Astrocyte (in vitro differentiated cells and primary cell): Measurements from ENCODE around the gene ACTG1. TPM values are rescaled to one million over a fixed set of nuclear protein-coding genes. Genes with fewer than 3 reads are reported as not detected.

ENCODE experiments used
- DNase-seq: peaks from one replicate; pipeline ENCODE4 v3.0.0-alpha.2; 2010; ENCODE audit warnings: low read depth
- FAIRE-seq: peaks from 2 replicates; lab custom pipeline; 2011; peaks lifted over from hg19 to GRCh38; lab: Jason Lieb, UNC
- H2AFZ ChIP-seq: 2 replicates; pipeline ENCODE4 v1.6.0; 2012; ENCODE audit warnings: low read depth, low read length, inconsistent platforms
- H3K27ac ChIP-seq: 2 replicates; pipeline ENCODE4 v1.5.1; 2011; ENCODE audit warnings: low read depth, low read length, inconsistent platforms
- H3K27me3 ChIP-seq: 2 replicates; pipeline ENCODE4 v1.6.0; 2011; ENCODE audit warnings: low read length, inconsistent platforms; ENCODE audit not compliant: insufficient read depth
- H3K36me3 ChIP-seq: 2 replicates; pipeline ENCODE4 v1.5.1; 2011; ENCODE audit warnings: low read length, inconsistent platforms; ENCODE audit not compliant: insufficient read depth
- H3K4me1 ChIP-seq: 2 replicates; pipeline ENCODE4 v1.5.1; 2011; ENCODE audit warnings: low read length, inconsistent platforms; ENCODE audit not compliant: insufficient read depth
- H3K4me2 ChIP-seq: 2 replicates; pipeline ENCODE4 v1.6.0; 2012; ENCODE audit warnings: low read length, inconsistent platforms
- H3K4me3 ChIP-seq: 2 replicates; pipeline ENCODE4 v1.5.1; 2011; ENCODE audit warnings: low read depth, mild to moderate bottlenecking, low read length, inconsistent platforms; ENCODE audit not compliant: insufficient read depth
- H3K79me2 ChIP-seq: 2 replicates; pipeline ENCODE4 v1.6.0; 2012; ENCODE audit warnings: mild to moderate bottlenecking, low read length, inconsistent platforms; ENCODE audit not compliant: insufficient read depth
- H3K9ac ChIP-seq: 2 replicates; pipeline ENCODE4 v1.6.0; 2012; ENCODE audit warnings: mild to moderate bottlenecking, low read length, inconsistent platforms
- H3K9me3 ChIP-seq: 2 replicates; pipeline ENCODE4 v1.5.1; 2012; ENCODE audit warnings: low read depth, mild to moderate bottlenecking, low read length, inconsistent platforms; ENCODE audit not compliant: insufficient read depth
- H4K20me1 ChIP-seq: 2 replicates; pipeline ENCODE4 v1.6.0; 2012; ENCODE audit warnings: low read length, inconsistent platforms; ENCODE audit not compliant: insufficient read depth
- H3K27ac Mint-ChIP-seq: one replicate; pipeline ENCODE4 v1.8.0; 2021; ENCODE audit warnings: mild to moderate bottlenecking, mixed read lengths; ENCODE audit not compliant: unreplicated experiment
- H3K27me3 Mint-ChIP-seq: one replicate; pipeline ENCODE4 v1.8.0; 2021; ENCODE audit warnings: low read depth, mixed read lengths; ENCODE audit not compliant: unreplicated experiment
- H3K36me3 Mint-ChIP-seq: one replicate; pipeline ENCODE4 v1.8.0; 2021; ENCODE audit warnings: low read depth, mixed read lengths; ENCODE audit not compliant: unreplicated experiment
- H3K4me1 Mint-ChIP-seq: one replicate; pipeline ENCODE4 v1.8.0; 2021; ENCODE audit warnings: low read depth, mixed read lengths; ENCODE audit not compliant: unreplicated experiment
- H3K4me3 Mint-ChIP-seq: one replicate; pipeline ENCODE4 v1.8.0; 2021; ENCODE audit warnings: mild to moderate bottlenecking, moderate library complexity, mixed read lengths; ENCODE audit not compliant: unreplicated experiment
- H3K9me3 Mint-ChIP-seq: one replicate; pipeline ENCODE4 v1.8.0; 2021; ENCODE audit warnings: mild to moderate bottlenecking, mixed read lengths; ENCODE audit not compliant: unreplicated experiment
- CTCF ChIP-seq: IDR thresholded peaks from 2 replicates; pipeline ENCODE4 v1.5.1; 2011; ENCODE audit warnings: low read depth, mild to moderate bottlenecking, inconsistent platforms, low read length, moderate library complexity; ENCODE audit not compliant: insufficient read depth
- EZH2 ChIP-seq: IDR thresholded peaks from 2 replicates; pipeline ENCODE4 v1.6.1; 2012; ENCODE audit warnings: mild to moderate bottlenecking, low read length, inconsistent platforms; ENCODE audit not compliant: insufficient read depth
- total RNA-seq: library from RNA; stranded (reverse); gene quantifications from 2 replicates; pipeline ENCODE4 v1.2.1, GENCODE V29; 2021

The ACTG1 gene
- total RNA-seq, 1 donor from 2014 or later: 7,369 TPM

GRCh38 chr17:81552244-81553017 is 39.8 kb upstream of the ACTG1 start, which contains the start of gene FAAP100:
Gene FAAP100 (minus strand): TSS chr17:81552353. CDS start chr17:81552330, 23 bp downstream.
- Histone ChIP-seq H4K20me1 (peaks cover 55% of the 10 kb centered on the region), H3K27ac (peak within 1 kb of the TSS; percentile 69), H3K27me3 (no peaks in the 10 kb centered on the region), H3K4me3 (peak within 1 kb of the TSS; percentile 81), H3K4me1 (peaks cover 48% of the 10 kb centered on the region), H3K4me2 (peak within 1 kb of the TSS; percentile 98), H3K36me3 (peaks cover 10% of the 10 kb centered on the region), H2AFZ (peak within 1 kb of the TSS; percentile 67), H3K79me2 (peaks cover 59% of the 10 kb centered on the region), H3K9ac (peak within 1 kb of the TSS; percentile 89), H3K9me3 (no peaks in the 10 kb centered on the region)
- H3K9me3 Mint-ChIP-seq: no peaks in the 10 kb centered on the region
- H3K4me1 Mint-ChIP-seq: peaks cover 45% of the 10 kb centered on the region
- FAIRE-seq (no peak), DNase-seq (peak; percentile 56)
- peak within 1 kb of the TSS; percentile 94 for H3K27ac Mint-ChIP-seq
- H3K4me3 Mint-ChIP-seq: peak within 1 kb of the TSS; percentile 90
- TF ChIP-seq EZH2: no peak
- no peak for TF ChIP-seq CTCF
- H3K36me3 Mint-ChIP-seq: peaks cover 21% of the 10 kb centered on the region
- no peaks in the 10 kb centered on the region for H3K27me3 Mint-ChIP-seq

- peak overlapping the region; percentile 81 for H3K27ac Mint-ChIP-seq
- peaks cover 54% of the 10 kb centered on the region for H4K20me1 ChIP-seq
- peaks cover 38% of the 10 kb centered on the region for H3K4me1 Mint-ChIP-seq
Observed at GRCh38 chr17:81551458-81552243, 39.1 kb upstream of the ACTG1 start.

More at GRCh38 chr17:81551458-81552243, 39.1 kb upstream of the ACTG1 start:
- peaks cover 17% of the 10 kb centered on the region for H3K36me3 Mint-ChIP-seq
- H3K27ac ChIP-seq: peak overlapping the region; percentile 69
- no peak for DNase-seq
- no peaks in the 10 kb centered on the region for H3K9me3 Mint-ChIP-seq
- no peak for FAIRE-seq
- H3K27me3 Mint-ChIP-seq: no peaks in the 10 kb centered on the region
- peak overlapping the region; percentile 89 for H3K9ac ChIP-seq
- no peaks in the 10 kb centered on the region for H3K9me3 ChIP-seq
- peak overlapping the region; percentile 90 for H3K4me3 Mint-ChIP-seq
- H3K4me1 ChIP-seq: peaks cover 43% of the 10 kb centered on the region
- H3K79me2 ChIP-seq: peaks cover 58% of the 10 kb centered on the region
- H3K4me2 ChIP-seq: peak overlapping the region; percentile 98
- H2AFZ ChIP-seq: peak overlapping the region; percentile 67
- peaks cover 5% of the 10 kb centered on the region for H3K36me3 ChIP-seq
- H3K4me3 ChIP-seq: peak overlapping the region; percentile 81
- no peaks in the 10 kb centered on the region for H3K27me3 ChIP-seq
- TF ChIP-seq CTCF (no peak), EZH2 (no peak)
